WI38 (cell line): ENCODE data around the gene UBAP2.

ENCODE experiments used
- H3K4me3 ChIP-seq: 2 replicates; pipeline ENCODE4 v1.5.1; 2011; ENCODE audit warnings: low read depth, mild to moderate bottlenecking, control low read depth, low read length
- TF ChIP-seq, protein P1 (sequence below): IDR thresholded peaks from 2 replicates; pipeline ENCODE4 v1.5.1; 2012; ENCODE audit warnings: low read depth, mild to moderate bottlenecking, control low read depth, low read length

UBAP2 gene

GRCh38 chr9:33906769-33907168 lies 141.9 kb downstream of the UBAP2 start:
- no peak overlapping the region for H3K4me3 ChIP-seq
- TF ChIP-seq, protein P1, sequence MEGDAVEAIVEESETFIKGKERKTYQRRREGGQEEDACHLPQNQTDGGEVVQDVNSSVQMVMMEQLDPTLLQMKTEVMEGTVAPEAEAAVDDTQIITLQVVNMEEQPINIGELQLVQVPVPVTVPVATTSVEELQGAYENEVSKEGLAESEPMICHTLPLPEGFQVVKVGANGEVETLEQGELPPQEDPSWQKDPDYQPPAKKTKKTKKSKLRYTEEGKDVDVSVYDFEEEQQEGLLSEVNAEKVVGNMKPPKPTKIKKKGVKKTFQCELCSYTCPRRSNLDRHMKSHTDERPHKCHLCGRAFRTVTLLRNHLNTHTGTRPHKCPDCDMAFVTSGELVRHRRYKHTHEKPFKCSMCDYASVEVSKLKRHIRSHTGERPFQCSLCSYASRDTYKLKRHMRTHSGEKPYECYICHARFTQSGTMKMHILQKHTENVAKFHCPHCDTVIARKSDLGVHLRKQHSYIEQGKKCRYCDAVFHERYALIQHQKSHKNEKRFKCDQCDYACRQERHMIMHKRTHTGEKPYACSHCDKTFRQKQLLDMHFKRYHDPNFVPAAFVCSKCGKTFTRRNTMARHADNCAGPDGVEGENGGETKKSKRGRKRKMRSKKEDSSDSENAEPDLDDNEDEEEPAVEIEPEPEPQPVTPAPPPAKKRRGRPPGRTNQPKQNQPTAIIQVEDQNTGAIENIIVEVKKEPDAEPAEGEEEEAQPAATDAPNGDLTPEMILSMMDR = no peak

GRCh38 chr9:33905137-33905536 lies 143.6 kb downstream of the UBAP2 start:
- TF ChIP-seq, protein P1 = no peak

DNA sequence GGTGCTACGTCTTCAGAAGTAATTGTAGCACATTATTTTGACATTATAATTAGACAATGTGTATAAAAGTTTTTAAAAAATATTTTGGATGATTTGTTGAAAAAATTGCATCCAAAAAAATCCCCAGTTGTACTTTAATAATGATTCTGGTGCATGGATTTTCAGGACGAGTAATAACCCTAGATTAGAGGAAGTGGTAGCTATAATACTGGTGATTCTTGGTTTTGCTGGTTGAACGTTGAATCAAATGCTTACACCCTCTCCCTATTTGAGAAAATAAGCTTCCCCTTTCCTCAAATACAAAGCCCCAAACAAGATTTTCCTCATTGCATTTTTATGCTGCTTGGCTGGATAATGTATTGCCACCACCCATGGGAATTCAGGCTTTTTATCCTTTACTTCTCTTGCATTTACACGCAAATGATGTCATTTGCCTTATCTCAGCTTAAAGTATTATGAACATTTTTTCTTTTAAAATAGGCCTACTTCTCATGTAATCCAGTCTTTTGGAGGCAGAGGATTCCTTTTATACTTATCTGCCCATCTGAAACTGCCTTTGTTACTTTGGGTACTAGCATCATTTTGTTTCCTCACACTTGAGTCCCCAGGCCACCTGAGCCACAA lies 145.4 kb downstream of the UBAP2 start:
- H3K4me3 ChIP-seq = no peak overlapping the region
- TF ChIP-seq, protein P1 = no peak

More at GRCh38 chr9:33905137-33905536, 143.6 kb downstream of the UBAP2 start:
- no peak overlapping the region for H3K4me3 ChIP-seq

DNA sequence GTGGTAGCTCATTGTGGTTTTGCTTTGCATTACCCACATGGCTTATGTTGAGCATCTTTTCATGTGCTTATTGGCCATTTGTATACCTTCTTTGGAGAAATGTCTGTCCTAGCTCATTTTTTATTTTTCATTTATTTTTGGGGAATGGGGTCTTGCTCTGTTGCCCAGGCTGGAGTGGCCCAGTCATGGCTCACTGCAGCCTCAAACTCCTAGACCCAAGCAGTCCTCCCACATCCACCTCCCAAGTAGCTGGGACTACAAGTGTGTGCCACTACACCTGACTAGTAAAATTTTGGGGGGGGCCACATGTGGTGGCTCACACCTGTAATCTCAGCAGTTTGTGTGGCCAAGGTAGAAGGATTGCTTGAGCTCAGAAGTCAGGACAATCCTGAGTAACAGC lies 154.4 kb downstream of the UBAP2 start:
- H3K4me3 ChIP-seq = no peak overlapping the region
- TF ChIP-seq, protein P1 = no peak

DNA sequence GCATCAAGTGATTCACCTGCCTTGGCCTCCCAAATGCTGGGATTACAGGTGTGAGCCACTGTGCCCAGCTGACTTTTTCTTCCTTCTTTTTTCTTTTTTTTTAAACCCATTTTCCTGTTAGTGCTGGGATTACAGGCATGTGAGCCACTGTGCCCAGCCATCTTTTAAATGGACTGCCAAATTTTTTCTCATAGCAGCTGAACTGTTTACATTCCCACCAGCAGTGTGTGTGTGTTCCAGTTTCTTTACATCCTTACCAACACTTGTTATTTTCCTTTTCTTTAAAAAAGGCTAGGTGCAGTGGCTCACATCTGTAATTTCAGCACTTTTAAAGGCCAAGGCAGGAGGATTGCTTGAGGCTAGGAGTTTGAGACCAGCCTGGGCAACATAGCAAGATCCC lies 154.8 kb downstream of the UBAP2 start:
- no peak overlapping the region for H3K4me3 ChIP-seq
- TF ChIP-seq, protein P1 = no peak

DNA sequence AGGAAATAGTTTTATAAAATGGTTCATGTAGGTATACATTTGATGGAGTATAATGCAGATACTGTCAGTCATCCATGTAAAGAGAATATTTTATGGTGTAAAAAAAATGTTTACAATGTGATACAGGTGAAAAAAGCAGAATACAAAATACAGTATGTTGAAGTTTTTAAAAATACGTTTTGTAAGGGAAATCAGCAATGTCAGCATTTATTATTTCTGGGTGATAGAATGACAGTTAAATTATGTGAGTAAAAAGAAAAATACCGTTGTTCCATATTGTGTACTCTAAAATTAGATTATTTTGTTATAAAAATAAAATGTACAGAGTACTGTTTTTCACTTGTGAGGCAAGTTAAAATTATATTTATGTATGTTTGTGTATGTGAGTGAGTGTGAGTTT lies 162.7 kb downstream of the UBAP2 start:
- no peak overlapping the region for H3K4me3 ChIP-seq
- TF ChIP-seq, protein P1 = no peak

DNA sequence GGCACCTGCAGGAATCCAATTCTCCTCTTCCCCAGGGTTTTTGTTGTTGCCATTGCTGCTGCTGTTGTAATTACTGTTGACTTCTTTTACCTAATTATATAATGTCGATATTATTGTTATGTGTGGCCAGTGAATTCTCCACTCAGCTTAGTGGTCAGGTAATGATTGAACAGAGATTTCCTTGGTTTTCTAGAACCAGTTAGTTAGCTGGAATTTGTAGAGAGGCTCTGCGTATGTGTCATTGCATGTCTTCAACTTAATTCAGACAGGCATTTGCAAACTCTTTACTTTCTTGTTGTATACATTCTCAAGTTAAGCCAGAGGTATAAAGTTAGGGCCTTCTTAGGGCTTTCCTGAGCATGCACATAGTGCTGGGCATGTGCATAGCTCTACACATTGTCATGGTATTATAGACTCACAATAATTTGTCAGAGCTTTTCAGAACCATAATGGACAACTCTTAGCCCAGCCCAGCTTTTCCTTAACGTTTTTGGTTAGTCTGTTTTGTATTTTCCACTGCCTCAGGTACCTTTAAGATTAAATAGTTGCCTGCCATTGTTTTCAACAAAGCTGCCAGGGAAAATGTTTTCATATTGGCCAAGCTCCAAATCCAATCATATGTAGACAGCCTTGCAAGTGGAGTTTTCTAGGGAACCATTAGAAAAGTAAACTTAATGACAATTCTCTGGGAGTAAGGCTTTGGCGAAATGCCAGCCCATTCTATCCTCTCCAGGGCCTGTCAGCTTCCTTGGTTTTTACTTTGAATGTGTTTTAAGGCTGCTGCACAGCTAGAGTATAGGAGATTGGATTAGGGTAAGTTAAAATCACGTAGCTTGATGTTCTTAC lies 163.6 kb downstream of the UBAP2 start:
- TF ChIP-seq, protein P1 = no peak
- no peak overlapping the region for H3K4me3 ChIP-seq
